GM23248 (cell line): ENCODE measurements around the gene ZNF407. TPM values are rescaled to one million over a fixed set of nuclear protein-coding genes. Genes with fewer than 3 reads are reported as not detected.

Experiments
- DNase-seq: peaks from one replicate; pipeline ENCODE4 v3.0.0-alpha.2; 2015
- H2AFZ ChIP-seq: fragments of 200-600 bp; sonication (generic); 2 replicates; pipeline ENCODE4 v1.6.1; 2016; ENCODE audit warnings: antibody characterized with exemption
- H3F3A ChIP-seq: fragments of 200-600 bp; sonication (generic); 2 replicates; pipeline ENCODE4 v1.6.1; 2016; ENCODE audit warnings: mild to moderate bottlenecking, antibody characterized with exemption, mixed run types; ENCODE audit not compliant: insufficient read depth
- H3K27ac ChIP-seq: fragments of 200-600 bp; sonication (generic); 2 replicates; pipeline ENCODE4 v1.5.1; 2016; ENCODE audit warnings: mild to moderate bottlenecking
- H3K27me3 ChIP-seq: fragments of 200-600 bp; sonication (generic); replicated peaks from 2 replicates; pipeline ENCODE4 v1.6.1; 2016; ENCODE audit warnings: mild to moderate bottlenecking; ENCODE audit not compliant: insufficient read depth
- H3K36me3 ChIP-seq: fragments of 200-600 bp; sonication (generic); 2 replicates; pipeline ENCODE4 v1.6.1; 2016; ENCODE audit warnings: low read depth, mild to moderate bottlenecking
- H3K4me1 ChIP-seq: fragments of 200-600 bp; sonication (generic); 2 replicates; pipeline ENCODE4 v1.6.1; 2016; ENCODE audit warnings: mild to moderate bottlenecking; ENCODE audit not compliant: insufficient read depth
- H3K4me2 ChIP-seq: fragments of 200-600 bp; sonication (generic); one replicate; pipeline ENCODE4 v1.6.1; 2016; ENCODE audit warnings: mild to moderate bottlenecking; ENCODE audit not compliant: unreplicated experiment
- H3K4me3 ChIP-seq: fragments of 200-600 bp; sonication (generic); 2 replicates; pipeline ENCODE4 v1.5.1; 2016; ENCODE audit warnings: mild to moderate bottlenecking
- H3K79me2 ChIP-seq: fragments of 200-600 bp; sonication (generic); 2 replicates; pipeline ENCODE4 v1.6.1; 2016; ENCODE audit warnings: mild to moderate bottlenecking; ENCODE audit not compliant: insufficient read depth
- H3K9ac ChIP-seq: fragments of 200-600 bp; sonication (generic); 2 replicates; pipeline ENCODE4 v1.6.1; 2016; ENCODE audit warnings: mild to moderate bottlenecking
- H3K9me2 ChIP-seq: fragments of 200-600 bp; sonication (generic); 2 replicates; pipeline ENCODE4 v1.6.1; 2016; ENCODE audit warnings: mixed run types, mild to moderate bottlenecking, moderate library complexity; ENCODE audit not compliant: insufficient read depth
- H3K9me3 ChIP-seq: fragments of 200-600 bp; sonication (generic); one replicate; pipeline ENCODE4 v1.6.1; 2017; ENCODE audit warnings: low read depth
- H4K20me1 ChIP-seq: fragments of 200-600 bp; sonication (generic); 2 replicates; pipeline ENCODE4 v1.6.0; 2016; ENCODE audit not compliant: insufficient read depth
- EZH2 ChIP-seq: fragments of 200-600 bp; sonication (generic); IDR thresholded peaks from 2 replicates; pipeline ENCODE4 v1.6.1; 2018; ENCODE audit warnings: antibody characterized with exemption, mild to moderate bottlenecking; ENCODE audit not compliant: insufficient read depth, poor library complexity, severe bottlenecking
- EZH2phosphoT487 ChIP-seq: fragments of 200-600 bp; sonication (generic); IDR thresholded peaks from 2 replicates; pipeline ENCODE4 v1.6.1; 2018; ENCODE audit warnings: antibody characterized with exemption, moderate library complexity, mild to moderate bottlenecking, low read depth; ENCODE audit not compliant: insufficient read depth
- WGBS, 2 experiments: methylation state at CpG; one replicate each; pipeline ENCODE4 v1.1.6; 2015 to 2017; ENCODE audit warnings: low lambda C conversion rate in 2 of 2, low coverage in 1 of 2; ENCODE audit errors: missing lambda C conversion rate in 2 of 2; 5-methylcytosine and 5-hydroxymethylcytosine counted together
- in situ Hi-C: fragments of 300-500 bp; cut with MboI; formaldehyde crosslinking; loops from 2 replicates; pipeline ENCODE4 v1.15.0; 2020
- polyA plus RNA-seq: library from polyadenylated mRNA; unstranded; fragments of >200 nt; fragmentation: Nextera tagmentation; extraction: Ambion mirVana; gene quantifications from 2 replicates; pipeline ENCODE4 v1.2.1, GENCODE V29; 2016
- total RNA-seq: library from RNA; depleted of rRNA; stranded (reverse); fragments of >200 nt; shearing (Covaris generic); gene quantifications from 2 replicates; pipeline ENCODE4 v1.2.3, GENCODE V29; 2014

Gene ZNF407
- total and polyA plus RNA-seq, 2 experiments from 2014 or later, result 2.6 to 6.3 TPM

DNA sequence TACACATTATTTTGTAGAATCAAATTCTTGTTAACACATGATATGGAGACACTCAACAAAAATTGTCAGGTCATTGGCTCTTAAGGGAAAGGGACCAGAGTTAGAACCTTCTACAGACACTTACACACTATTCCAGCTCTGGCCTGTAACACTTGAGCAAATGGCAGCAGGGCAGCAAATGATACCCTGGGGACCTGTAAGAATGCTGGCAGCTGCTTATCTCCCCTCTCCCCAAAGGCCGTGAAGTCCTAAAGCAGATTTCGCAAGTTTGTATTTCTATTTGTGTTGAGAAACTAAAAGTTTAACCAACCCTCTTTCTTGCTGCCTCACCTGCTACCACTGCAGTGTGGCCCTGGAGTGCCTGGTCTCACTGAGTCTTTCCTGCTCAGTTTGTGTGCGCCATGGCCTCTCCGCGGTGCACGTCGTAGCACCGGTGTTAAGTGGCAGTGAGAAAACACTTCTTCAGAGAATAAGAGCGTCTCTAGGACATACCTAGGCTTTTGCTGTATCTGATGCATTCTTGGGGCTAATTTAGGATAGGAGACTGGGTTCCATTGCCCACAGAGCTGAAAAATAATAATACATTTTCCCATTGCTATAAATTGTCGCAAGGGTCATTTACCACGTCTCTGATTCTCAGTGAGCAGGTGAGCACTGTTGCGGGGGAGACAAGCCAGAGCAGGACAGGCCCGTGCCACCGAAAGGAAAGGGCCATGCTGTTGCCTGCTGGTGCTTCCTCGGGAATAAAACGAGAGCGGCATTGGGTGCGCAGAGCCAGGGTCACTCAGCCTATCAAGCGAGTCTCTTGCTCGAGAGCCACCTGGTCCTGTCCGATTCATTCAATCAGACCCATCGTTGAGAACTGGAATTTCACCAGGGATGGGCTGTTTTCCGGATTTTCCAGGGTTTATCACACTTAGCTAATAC, 406.4 kb downstream of the ZNF407 start:
- H3F3A ChIP-seq, result no peaks in the 10 kb centered on the region
- TF ChIP-seq EZH2 (no peak), EZH2phosphoT487 (no peak)
- no peaks in the 10 kb centered on the region for H4K20me1 ChIP-seq
- in situ Hi-C loops, result no loop called here
- no peak overlapping the region for H3K4me2 ChIP-seq
- H3K27me3 ChIP-seq, result no peaks in the 10 kb centered on the region
- DNase-seq, result no peak
- 93 to 94% methylated on average over 23 of the region's 23 CpGs for WGBS, 2 experiments
- no peaks in the 10 kb centered on the region for H3K9me2 ChIP-seq
- no peak overlapping the region for H2AFZ ChIP-seq
- H3K4me3 ChIP-seq, result no peak overlapping the region
- no peaks in the 10 kb centered on the region for H3K36me3 ChIP-seq
- no peaks in the 10 kb centered on the region for H3K79me2 ChIP-seq
- H3K27ac ChIP-seq, result no peak overlapping the region
- H3K9ac ChIP-seq, result no peak overlapping the region
- H3K9me3 ChIP-seq, result no peaks in the 10 kb centered on the region
- no peaks in the 10 kb centered on the region for H3K4me1 ChIP-seq

DNA sequence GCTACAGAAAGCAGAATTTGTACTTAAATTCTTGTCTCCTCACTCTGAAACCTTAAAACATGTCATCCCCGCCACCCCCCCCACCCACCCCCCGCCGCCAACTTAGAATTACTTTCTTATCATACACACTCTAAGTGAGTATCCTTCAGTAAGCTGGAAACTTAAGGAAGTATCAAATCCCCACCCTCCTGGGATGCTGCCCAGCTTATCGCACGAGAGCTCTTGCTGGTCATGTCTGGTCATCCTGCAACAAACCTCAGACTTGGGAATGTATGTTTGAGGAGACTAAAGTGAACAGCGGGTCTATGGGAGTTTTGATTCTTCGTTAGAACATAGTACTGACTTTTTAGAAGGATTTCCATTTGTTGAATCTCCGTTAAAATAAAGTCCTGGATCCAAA, 408.0 kb downstream of the ZNF407 start:
- in situ Hi-C loops, result no loop called here
- TF ChIP-seq EZH2phosphoT487 (no peak), EZH2 (no peak)
- no peak for DNase-seq

DNA sequence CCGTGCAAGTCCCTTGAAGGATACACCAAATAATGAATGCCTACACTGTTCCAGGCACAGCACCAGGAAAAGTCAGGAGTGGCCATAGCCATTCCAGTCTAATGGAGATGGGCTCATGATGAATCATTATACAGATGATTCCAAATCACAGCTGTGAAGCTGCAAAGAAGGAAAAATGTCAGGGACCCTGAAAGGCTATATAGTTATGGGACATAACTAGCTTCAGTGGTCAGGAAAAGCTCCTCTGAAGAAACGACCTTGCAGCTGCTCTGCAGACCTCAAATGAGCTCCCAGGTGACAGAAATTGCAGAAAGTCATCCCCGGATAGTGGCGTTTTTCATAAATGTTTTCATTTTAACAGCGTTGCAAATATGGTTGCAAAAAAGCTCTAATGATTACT, 410.5 kb downstream of the ZNF407 start:
- TF ChIP-seq EZH2, result no peak
- no peak for TF ChIP-seq EZH2phosphoT487
- in situ Hi-C loops, result no loop called here
- no peak for DNase-seq
- Histone ChIP-seq H3F3A (no peaks in the 10 kb centered on the region), H3K4me1 (no peaks in the 10 kb centered on the region), H3K4me3 (no peak overlapping the region), H3K9me3 (no peaks in the 10 kb centered on the region), H3K79me2 (no peaks in the 10 kb centered on the region), H3K27ac (no peak overlapping the region), H3K9ac (no peak overlapping the region), H4K20me1 (no peaks in the 10 kb centered on the region), H3K27me3 (no peaks in the 10 kb centered on the region), H3K9me2 (no peaks in the 10 kb centered on the region), H2AFZ (no peak overlapping the region), H3K4me2 (no peak overlapping the region), H3K36me3 (no peaks in the 10 kb centered on the region)
- 86% methylated on average over 5 of the region's 5 CpGs for WGBS, 2 experiments

More for the DNA sequence above, 408.0 kb downstream of the ZNF407 start:
- no peaks in the 10 kb centered on the region for H3K9me3 ChIP-seq
- no peaks in the 10 kb centered on the region for H3K9me2 ChIP-seq
- H3K4me2 ChIP-seq, result no peak overlapping the region
- no peaks in the 10 kb centered on the region for H3K4me1 ChIP-seq
- 79 to 87% methylated on average over 8 of the region's 8 CpGs for WGBS, 2 experiments
- H3K4me3 ChIP-seq, result no peak overlapping the region
- H4K20me1 ChIP-seq, result no peaks in the 10 kb centered on the region
- no peak overlapping the region for H3K27ac ChIP-seq
- no peak overlapping the region for H3K9ac ChIP-seq
- H2AFZ ChIP-seq, result no peak overlapping the region
- H3F3A ChIP-seq, result no peaks in the 10 kb centered on the region
- H3K79me2 ChIP-seq, result no peaks in the 10 kb centered on the region
- H3K36me3 ChIP-seq, result no peaks in the 10 kb centered on the region
- no peaks in the 10 kb centered on the region for H3K27me3 ChIP-seq

DNA sequence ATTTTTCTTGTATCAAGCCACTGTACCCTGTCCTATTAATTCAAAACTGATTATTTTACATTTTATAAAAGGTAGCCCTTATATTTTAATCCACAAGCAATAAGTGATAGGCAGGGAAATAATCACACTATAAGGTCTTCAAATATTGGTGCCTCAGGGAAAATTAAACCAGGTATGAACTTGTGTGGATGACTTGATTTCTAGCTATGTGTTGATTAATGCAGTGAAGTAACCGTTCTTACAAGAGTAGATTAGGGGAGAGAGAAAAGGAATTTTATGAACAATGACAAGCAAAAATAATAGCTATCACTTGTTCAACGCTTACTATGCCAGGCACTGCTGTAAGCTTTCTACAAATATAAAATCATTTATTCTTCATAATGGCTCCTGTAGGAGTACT, 411.6 kb downstream of the ZNF407 start:
- H3K79me2 ChIP-seq, result no peaks in the 10 kb centered on the region

More for the DNA sequence above, 411.6 kb downstream of the ZNF407 start:
- no peak for DNase-seq
- WGBS, 2 experiments, result 47 to 50% methylated on average over 2 of the region's 2 CpGs
- Histone ChIP-seq H3K9me2 (no peaks in the 10 kb centered on the region), H3F3A (no peaks in the 10 kb centered on the region), H3K9me3 (no peaks in the 10 kb centered on the region), H3K4me2 (no peak overlapping the region), H2AFZ (no peak overlapping the region), H3K4me3 (no peak overlapping the region), H3K9ac (no peak overlapping the region), H3K4me1 (no peaks in the 10 kb centered on the region), H3K36me3 (no peaks in the 10 kb centered on the region), H3K27me3 (no peaks in the 10 kb centered on the region), H3K27ac (no peak overlapping the region), H4K20me1 (no peaks in the 10 kb centered on the region)
- in situ Hi-C loops, result no loop called here
- TF ChIP-seq EZH2phosphoT487 (no peak), EZH2 (no peak)
